Astrocyte of the cerebellum (primary cell): Measurements from ENCODE around the gene ATP12A.

Experiments used
- DNase-seq: peaks from one replicate; pipeline ENCODE4 v3.0.0-alpha.2; 2011; ENCODE audit warnings: low read depth
- H3K4me3 ChIP-seq: 2 replicates; pipeline ENCODE4 v1.5.1; 2011; ENCODE audit warnings: mild to moderate bottlenecking, low read depth, low read length, moderate library complexity
- CTCF ChIP-seq: IDR thresholded peaks from 2 replicates; pipeline ENCODE4 v1.5.1; 2012; ENCODE audit warnings: low read length, low read depth, moderate library complexity, mild to moderate bottlenecking; ENCODE audit errors: missing control alignments
- in situ Hi-C: cut with HindIII; loops from 2 replicates; pipeline ENCODE4 v1.10.0; 2017; ENCODE audit warnings: low sequenced_read_pairs

ATP12A gene

GRCh38 chr13:24683351-24683750 lies 3.1 kb downstream of the ATP12A start:
- no peak for DNase-seq
- in situ Hi-C loops = no loop called here
- no peak overlapping the region for H3K4me3 ChIP-seq
- TF ChIP-seq CTCF = no peak

- DNase-seq = no peak
- no peak overlapping the region for H3K4me3 ChIP-seq
- TF ChIP-seq CTCF = peak; percentile 68
- in situ Hi-C loops = no loop called here
Observed at GRCh38 chr13:24683838-24684599, 3.8 kb downstream of the ATP12A start.

- no peak for TF ChIP-seq CTCF
- in situ Hi-C loops = no loop called here
- peak; percentile 35 for DNase-seq
- H3K4me3 ChIP-seq = no peak overlapping the region
Observed at GRCh38 chr13:24684600-24684998, 4.4 kb downstream of the ATP12A start.

GRCh38 chr13:24685314-24685713 lies 5.1 kb downstream of the ATP12A start:
- DNase-seq = no peak
- in situ Hi-C loops = no loop called here
- no peak for TF ChIP-seq CTCF
- no peak overlapping the region for H3K4me3 ChIP-seq

GRCh38 chr13:24687611-24688010 lies 7.4 kb downstream of the ATP12A start:
- no peak overlapping the region for H3K4me3 ChIP-seq
- DNase-seq = no peak
- no peak for TF ChIP-seq CTCF
- in situ Hi-C loops = no loop called here

- TF ChIP-seq CTCF = no peak
- in situ Hi-C loops = no loop called here
- no peak overlapping the region for H3K4me3 ChIP-seq
- DNase-seq = no peak
Observed at GRCh38 chr13:24688111-24688510, 7.9 kb downstream of the ATP12A start.
